PC-9 (cell line): ENCODE measurements around the gene KIF22.

Experiments
- EZH2 ChIP-seq: fragments of 200-600 bp; sonication (generic); IDR thresholded peaks from 2 replicates; pipeline ENCODE4 v1.8.0; 2017; ENCODE audit warnings: antibody characterized with exemption, low read depth
- TF ChIP-seq, protein P1 (sequence below): fragments of 200-600 bp; sonication (generic); conservative IDR thresholded peaks from 2 replicates; pipeline ENCODE4 v1.6.1; 2017; ENCODE audit warnings: mixed run types, antibody characterized with exemption, mild to moderate bottlenecking, moderate library complexity

DNA sequence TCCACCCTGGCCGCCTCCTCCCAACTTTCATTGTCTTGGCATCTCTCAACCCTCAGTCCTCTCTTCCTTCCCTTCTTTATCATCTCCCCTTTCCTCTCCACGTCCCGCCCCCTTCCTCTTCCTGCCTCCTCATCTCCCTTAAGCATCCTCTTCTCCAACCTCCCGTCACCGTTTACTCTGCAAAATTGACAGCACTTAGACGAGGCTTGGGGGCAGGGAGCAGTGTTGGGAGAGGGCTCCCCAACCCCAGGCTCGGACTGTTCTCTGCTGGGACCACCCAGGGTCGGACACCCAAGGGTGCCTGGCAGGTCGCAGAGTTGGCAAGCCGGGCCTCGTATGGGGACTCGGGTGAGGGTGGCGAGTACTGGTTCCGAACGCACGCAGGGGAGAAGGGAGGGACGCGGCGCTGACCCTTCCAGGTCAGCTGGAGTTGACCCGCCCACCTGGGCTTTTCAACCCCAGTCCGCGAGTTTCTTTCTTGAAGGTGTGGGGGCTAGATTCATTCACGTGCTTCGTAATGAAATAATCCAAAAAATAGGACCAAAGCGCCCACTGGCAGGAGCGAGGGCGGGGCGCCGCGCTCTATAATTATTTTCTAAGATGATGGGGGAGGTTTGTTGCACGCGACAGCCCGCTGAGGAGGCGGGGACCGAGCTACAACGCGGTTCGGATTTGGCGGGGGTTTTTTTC lies 24.6 kb downstream of the KIF22 start:
- TF ChIP-seq, protein P1, sequence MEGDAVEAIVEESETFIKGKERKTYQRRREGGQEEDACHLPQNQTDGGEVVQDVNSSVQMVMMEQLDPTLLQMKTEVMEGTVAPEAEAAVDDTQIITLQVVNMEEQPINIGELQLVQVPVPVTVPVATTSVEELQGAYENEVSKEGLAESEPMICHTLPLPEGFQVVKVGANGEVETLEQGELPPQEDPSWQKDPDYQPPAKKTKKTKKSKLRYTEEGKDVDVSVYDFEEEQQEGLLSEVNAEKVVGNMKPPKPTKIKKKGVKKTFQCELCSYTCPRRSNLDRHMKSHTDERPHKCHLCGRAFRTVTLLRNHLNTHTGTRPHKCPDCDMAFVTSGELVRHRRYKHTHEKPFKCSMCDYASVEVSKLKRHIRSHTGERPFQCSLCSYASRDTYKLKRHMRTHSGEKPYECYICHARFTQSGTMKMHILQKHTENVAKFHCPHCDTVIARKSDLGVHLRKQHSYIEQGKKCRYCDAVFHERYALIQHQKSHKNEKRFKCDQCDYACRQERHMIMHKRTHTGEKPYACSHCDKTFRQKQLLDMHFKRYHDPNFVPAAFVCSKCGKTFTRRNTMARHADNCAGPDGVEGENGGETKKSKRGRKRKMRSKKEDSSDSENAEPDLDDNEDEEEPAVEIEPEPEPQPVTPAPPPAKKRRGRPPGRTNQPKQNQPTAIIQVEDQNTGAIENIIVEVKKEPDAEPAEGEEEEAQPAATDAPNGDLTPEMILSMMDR, result no peak
- no peak for TF ChIP-seq EZH2
